HG03558 (cell line): Measurements from ENCODE around the gene NR3C2.
"Not testable (repeated sequence)": the region's sequence is repeated elsewhere in the genome, so short reads cannot be mapped to it uniquely, and the experiment has no call there.

Experiments
- ATAC-seq: cut with Tn5 transposase; IDR thresholded peaks from one replicate; pipeline ENCODE4 v1.9.1; 2021; ENCODE audit warnings: moderate number of reproducible peaks; ENCODE audit not compliant: unreplicated experiment; ENCODE audit errors: extremely low read depth

Gene NR3C2

DNA sequence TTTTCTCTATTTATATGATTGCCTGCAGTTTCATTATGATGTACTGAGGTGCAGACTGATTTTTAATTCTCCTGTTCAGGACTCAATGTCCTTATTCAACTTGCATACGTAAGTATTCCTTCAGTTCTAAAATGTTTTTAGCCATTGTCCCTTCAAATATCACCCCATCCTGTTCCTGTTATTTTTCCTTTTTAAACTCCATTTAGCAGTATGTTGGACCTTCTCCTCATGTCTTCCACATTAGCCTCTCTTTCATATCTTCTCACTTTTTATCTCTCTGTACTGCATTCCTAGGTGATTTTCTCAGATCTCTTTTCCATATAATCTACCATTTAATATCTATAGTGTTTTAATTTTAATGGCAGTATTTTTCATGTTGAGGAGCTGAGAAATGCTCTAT is 317.7 kb downstream of the NR3C2 start:
- ATAC-seq, result no peak

DNA sequence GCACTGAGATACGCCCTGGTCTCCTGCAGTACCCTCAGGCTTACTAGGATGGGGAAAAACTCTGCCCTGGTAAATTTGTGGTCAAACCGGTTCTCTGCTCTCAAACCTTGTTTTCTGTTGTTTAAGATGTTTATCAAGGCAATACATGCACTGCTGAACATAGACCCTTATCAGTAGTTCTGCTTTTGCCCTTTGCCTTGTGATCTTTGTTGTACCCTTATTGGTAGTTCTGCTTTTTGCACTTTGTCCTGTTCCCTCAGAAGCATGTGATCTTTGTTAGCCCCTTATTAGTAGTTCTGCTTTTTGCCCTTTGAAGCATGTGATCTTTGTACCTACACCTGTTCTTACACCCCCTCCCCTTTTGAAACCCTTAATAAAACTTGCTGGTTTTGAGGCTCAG is 319.1 kb downstream of the NR3C2 start:
- not testable (repeated sequence) for ATAC-seq

- ATAC-seq, result no peak
These were observed 322.0 kb downstream of the NR3C2 start for GRCh38 chr4:148120216-148120615.

DNA sequence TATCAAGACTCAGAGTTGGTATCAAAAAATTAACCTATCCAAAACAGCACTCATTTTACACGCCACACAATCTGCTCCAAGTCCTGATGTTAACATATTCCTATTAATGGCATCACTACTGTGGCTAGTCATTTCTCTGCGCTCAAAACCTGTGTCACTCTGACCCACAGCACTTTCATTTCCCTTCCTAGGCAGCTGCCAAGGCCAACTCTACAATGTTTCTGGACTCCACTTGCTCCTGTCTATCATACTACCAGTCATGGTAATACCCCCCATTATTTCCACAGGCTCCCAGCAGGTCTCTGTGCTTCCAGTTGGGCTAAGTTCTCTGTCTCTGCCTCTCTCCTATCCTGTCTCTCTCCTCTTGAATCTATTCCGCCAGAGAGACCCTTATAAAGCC is 323.6 kb downstream of the NR3C2 start:
- no peak for ATAC-seq

GRCh38 chr4:148118179-148118578 is 324.0 kb downstream of the NR3C2 start:
- no peak for ATAC-seq

DNA sequence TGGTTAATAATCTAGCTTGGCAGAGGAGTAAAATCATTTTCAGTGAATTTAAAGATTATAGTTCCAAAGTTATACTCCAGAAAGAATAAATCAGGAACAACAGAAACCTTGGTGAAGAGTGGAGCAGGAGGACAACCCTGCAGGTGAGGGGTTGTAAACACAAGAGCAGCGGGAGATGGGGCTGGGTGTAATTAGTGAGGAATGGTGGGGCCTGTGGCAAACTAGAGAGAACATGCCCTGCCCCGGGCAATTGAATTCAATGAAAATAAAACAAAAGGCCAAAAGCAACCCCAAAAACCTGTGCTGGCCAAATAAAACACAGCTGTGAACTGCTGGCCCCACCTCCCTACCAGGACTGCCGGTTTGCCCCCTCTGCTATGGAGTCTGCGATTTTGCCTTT is 325.2 kb downstream of the NR3C2 start:
- ATAC-seq, result no peak

- ATAC-seq, result no peak
These were observed 325.9 kb downstream of the NR3C2 start for GRCh38 chr4:148116264-148116663.

DNA sequence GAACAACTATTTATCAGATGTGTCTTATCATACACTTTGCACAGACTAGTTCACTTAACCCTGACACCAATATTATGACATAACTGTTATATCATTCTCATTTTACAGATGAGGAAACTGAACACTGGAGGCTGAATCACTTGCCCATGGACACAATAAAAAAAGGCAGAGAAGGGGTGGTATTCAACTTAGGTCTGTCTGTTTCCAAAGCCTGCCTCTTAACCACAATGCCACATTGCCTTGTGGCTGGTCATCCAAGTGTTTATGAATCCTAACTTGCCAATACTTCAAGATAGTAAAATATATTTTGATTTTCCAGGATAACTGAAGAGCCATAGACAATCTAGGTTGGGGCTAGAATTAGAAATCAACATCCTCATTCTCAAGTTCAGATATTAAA is 327.8 kb downstream of the NR3C2 start:
- ATAC-seq, result no peak

DNA sequence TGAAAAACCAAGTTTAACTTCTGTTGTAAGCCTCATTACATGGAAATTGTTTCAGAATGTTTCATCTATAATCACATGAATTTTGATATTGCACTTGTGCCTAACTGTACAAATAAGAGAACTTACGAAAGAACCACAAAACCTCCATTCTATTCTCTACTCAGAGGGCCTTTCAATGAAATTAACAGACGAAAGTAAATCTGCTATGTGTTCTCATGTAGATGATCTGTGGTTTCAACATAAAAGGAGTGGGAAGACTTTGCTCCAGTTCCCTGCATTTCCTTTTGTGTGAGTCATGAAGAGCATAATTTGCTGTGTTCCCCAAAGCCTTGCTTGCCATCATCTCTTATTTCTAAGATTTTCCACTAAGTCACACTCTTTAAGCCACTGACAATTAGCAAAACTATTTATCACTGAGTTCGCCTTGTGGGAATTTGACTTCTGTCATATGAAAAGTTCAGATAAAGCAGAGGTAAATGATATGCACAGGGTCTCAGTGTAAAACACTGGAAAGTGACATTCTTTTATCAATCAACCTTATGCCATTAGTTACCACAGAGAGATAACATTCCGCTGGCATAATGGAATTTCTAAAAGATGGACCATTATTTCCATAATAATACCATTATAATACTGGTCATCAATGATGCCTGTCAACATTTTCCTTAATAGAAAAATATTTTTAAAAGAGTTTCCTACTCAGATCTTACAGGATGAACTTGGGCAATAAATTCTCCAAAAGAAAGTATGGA is 329.8 kb downstream of the NR3C2 start:
- no peak for ATAC-seq

DNA sequence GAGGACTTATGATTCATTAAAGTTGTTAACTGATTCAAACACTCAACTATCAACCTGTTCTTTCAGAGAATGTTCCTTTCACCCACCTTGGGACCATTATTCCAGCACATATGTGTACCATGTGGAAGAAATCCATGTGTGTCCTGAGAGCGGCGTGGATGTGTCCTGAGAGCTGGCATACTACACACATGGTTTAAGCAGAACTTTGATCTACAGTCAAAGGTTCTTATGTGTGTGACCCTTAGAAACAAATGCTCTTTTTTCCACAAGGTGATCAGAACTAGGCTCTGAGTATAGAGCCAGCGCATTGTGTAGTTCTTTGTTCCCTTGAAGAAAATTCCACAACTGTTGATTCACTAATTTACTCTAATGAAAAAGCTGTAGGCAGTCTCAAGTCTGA is 332.0 kb downstream of the NR3C2 start:
- no peak for ATAC-seq

- no peak for ATAC-seq
These were observed 333.0 kb downstream of the NR3C2 start for GRCh38 chr4:148109216-148109615.

- no peak for ATAC-seq
These were observed 333.4 kb downstream of the NR3C2 start for GRCh38 chr4:148108766-148109165.

DNA sequence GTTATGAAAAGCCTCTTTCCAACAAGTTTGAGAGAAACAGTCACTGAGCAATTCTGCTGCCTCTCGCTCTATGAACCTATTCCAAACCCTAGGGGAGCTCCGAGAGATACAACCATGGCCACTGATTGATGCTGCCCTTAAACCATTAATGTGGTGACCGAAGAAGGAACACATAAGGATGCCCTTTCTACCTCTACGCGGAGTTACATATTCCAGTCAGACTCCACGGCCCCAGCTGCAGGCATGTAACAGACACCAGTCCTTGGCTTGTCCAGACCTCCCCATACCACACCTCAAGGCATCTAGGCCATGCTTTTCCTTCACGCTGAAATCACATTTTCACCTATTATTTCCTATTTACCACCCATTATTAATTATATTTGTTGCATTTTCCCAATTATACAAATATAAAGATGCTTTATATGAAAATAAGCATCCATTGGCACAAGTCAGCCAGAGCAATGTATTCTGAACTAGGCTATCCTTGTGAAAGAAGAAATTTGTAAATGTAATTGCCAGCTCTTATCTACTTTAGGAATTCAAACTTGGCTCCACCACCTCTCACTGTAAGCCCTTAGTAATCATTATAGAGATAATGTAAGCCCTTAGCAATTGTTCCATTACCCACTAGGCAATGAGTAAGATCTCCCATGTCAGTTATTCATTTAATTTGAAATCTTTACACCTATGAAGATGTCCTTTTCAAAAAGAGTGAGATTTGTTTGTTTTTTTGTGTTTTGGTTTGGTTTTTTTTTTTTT is 338.4 kb downstream of the NR3C2 start:
- ATAC-seq, result no peak

GRCh38 chr4:148101790-148102189 is 340.4 kb downstream of the NR3C2 start:
- ATAC-seq, result no peak

DNA sequence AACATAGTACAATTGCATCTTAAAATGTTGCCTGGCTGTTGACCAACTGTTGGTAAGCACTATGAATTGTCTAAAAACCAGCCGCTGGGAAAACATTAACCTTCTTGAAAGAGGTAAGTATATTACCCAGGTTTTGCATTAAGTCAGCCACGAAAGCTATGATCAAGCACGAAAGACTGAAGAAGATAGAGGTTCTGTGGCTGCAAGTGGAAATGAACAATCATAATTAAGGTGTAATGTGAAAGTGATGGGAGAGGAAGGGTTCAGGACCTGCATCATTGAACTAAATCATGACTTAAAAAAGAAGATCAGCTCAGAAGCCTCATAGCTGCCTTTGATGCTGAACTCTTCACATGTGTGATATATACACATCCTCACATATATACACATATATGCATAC is 341.0 kb downstream of the NR3C2 start:
- ATAC-seq, result no peak

DNA sequence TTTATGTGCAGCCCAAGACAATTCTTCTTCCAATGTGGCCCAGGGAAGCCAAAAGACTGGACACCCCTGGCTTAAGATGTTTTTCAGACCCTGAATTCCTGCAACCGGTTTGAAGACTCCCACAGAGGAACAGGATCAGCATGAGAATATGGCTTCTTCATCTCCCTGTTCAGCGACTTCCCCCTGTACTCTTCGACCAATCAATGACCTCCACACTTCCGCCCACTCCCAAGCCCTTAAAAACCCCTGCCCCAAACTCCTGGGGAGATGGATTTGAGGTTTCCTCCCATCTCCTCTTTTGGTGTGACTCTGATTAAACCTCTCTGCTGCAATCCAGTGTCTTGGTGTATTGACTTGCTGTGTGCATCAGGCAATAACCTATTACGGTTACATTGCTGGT is 344.4 kb downstream of the NR3C2 start:
- ATAC-seq, result no peak

DNA sequence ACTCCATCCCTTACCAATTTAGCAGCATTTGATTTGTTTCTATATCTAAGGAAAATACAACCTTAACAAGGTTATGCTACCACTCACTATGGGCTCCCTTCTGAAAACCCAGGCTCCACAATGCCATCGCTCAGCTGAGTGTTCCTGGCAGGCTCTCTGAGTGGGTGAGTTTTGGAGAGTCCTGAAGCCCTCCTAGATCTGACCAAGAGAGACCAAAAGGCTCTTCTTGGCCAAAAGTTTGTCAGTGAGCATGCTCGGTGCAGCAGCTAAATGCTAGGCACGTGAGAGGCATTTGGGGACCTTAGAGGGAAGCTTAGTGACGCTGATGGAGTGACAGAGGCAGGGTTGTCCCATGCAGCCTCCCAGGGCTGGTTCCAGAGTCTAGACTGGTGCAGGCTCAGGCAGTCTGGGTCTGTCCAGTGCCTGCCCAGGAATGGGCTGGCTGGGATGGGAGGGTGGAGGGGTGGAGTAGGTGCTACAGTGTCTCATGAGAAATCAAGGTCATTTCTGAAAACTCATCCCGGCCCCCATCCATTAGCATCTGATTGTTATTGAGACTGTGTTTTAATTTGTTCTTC is 346.8 kb downstream of the NR3C2 start:
- no peak for ATAC-seq

- ATAC-seq, result no peak
These were observed 348.1 kb downstream of the NR3C2 start for GRCh38 chr4:148094149-148094548.

DNA sequence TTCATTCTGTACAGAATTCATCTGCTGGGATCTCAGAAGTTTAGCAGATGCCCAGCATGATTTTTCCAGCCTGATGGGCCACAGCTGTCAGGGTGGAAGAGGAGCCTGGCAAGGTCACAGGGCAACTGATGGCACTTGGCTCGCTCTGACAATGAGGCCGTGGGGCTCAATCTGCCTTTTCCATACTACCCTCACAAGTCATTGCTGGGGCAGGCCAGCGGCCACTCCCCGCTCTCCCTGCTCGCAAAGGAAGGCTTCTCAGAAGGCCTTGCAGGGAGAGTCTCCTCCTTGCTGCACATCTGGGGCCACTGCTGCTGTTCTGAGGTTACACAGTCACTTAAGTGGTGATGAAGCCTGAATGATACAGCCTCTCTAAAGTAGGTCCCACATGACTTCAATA is 349.1 kb downstream of the NR3C2 start:
- ATAC-seq, result no peak

DNA sequence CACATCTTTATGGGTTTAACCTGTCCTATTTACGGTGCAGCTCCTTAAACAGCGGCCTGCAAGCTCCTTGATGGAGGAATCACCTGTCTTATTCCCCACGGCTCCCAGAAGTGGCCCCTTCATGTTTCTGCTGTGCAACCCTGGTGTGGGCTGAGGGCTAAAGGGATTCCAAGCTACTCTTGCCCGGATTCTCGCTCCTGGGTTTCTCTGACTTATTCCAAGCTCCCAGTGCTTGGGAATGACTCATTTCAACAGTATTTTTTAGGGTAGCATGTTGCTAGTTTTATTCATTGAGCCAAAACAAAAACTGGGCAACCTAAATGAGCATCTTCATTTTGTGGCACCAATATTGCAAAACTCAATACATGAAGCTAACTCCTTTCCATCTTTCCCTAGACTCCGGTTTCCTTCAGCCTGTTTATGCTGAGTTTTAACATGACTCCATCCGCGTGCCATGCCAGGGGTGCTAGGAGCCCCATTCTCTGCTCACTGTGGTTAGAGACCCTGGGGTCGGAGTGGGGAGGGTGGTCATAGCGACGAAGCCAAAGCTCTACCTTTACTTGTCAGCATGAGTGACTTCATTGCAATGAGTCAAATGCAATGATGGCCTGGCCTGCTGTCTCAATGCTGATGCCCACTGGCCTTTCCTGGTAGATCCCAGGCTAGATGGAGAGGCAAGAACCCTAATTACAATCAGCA is 349.7 kb downstream of the NR3C2 start:
- no peak for ATAC-seq

DNA sequence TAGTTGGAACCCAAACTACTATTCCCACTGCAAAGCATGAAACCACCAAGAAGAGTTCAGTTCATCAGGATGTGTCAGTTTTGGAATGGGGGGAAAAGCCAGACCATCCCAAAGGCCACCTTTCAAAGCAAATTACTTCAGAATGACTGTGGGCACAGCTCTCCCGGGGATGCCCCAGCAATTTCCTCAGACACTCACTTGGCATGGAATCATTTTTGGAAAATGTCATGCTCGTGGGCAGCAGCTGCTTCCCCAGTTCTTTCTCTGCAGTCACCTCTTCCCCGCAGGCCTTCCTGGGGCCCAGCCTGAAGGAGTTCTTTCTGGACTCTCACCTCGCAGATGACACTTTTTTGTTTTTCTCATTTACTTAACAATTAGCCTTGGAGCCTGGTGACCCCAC is 350.3 kb downstream of the NR3C2 start:
- no peak for ATAC-seq
